Measurements from ENCODE around the gene CBX3.
"Not testable (repeated sequence)": the region's sequence is repeated elsewhere in the genome, so short reads cannot be mapped to it uniquely, and the experiment has no call there.

CBX3 gene

DNA sequence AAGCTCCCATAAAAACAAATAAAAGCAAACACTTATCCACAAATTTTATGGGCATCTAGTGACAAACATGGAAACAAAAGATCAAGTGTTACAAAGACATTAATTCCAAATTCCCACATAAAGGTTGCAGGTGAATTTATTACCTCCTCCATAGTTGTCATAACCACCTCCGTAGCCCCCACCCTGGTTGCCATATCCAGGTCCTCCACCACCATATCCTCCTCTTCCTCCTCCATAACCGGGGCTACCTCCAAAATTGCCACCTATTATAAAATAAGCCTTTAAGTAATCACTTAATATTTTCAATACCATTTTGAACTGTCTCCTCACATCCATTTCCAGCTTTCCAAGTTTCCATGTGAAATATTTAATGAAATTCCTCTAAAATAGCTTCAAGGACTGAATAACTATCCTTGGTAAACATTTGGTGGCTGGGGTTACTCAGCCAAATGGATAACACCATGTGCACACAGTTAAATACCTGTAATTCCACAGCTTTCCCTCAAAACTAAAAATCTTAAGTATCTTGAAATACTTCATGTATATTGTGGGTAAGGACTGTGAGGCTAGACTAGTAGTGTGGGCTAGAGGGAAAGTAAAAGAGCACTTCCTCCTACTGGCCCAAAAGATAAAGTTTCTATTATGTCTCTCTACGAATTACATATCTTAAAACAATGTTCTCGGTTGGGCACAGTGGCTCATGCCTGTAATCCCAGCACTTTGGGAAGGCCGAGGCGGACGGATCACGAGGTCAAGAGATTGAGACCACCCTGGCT is 7.9 kb upstream of the CBX3 start:
- H3K36me3 ChIP-seq (replicated peaks; ENCODE audit: low read depth, low read length) = peaks cover 80% of the 10 kb centered on the region
- H3K27ac ChIP-seq (ENCODE audit: low read length) = peak overlapping the region; percentile 33; the same call in 1 of the 2 replicates
- H3K4me2 ChIP-seq (ENCODE audit: low read length) = peak overlapping the region; percentile 26
- H3K9me3 ChIP-seq (ENCODE audit: insufficient read depth, low read length) = no peaks in the 10 kb centered on the region
- H3K9ac ChIP-seq (ENCODE audit: low read length) = no peak overlapping the region
- H3K4me1 ChIP-seq (ENCODE audit: low read length) = peaks cover 58% of the 10 kb centered on the region
- peaks cover 96% of the 10 kb centered on the region for H4K20me1 ChIP-seq (ENCODE audit: insufficient read depth, low read length)
- no peak for TF ChIP-seq EZH2phosphoT487 (IDR thresholded peaks at IDR 0.05; ENCODE audit: low read depth)
- TF ChIP-seq, protein P1, sequence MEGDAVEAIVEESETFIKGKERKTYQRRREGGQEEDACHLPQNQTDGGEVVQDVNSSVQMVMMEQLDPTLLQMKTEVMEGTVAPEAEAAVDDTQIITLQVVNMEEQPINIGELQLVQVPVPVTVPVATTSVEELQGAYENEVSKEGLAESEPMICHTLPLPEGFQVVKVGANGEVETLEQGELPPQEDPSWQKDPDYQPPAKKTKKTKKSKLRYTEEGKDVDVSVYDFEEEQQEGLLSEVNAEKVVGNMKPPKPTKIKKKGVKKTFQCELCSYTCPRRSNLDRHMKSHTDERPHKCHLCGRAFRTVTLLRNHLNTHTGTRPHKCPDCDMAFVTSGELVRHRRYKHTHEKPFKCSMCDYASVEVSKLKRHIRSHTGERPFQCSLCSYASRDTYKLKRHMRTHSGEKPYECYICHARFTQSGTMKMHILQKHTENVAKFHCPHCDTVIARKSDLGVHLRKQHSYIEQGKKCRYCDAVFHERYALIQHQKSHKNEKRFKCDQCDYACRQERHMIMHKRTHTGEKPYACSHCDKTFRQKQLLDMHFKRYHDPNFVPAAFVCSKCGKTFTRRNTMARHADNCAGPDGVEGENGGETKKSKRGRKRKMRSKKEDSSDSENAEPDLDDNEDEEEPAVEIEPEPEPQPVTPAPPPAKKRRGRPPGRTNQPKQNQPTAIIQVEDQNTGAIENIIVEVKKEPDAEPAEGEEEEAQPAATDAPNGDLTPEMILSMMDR (IDR thresholded peaks at IDR 0.05; ENCODE audit: low read depth, low read length) = no peak
- no peaks in the 10 kb centered on the region for H3K27me3 ChIP-seq (ENCODE audit: low read depth, low read length)
- no peak overlapping the region for H3K4me3 ChIP-seq (ENCODE audit: low read length)
- H2AFZ ChIP-seq (ENCODE audit: low read depth, low read length) = no peak overlapping the region
- H3K79me2 ChIP-seq (ENCODE audit: low read length) = peaks cover 93% of the 10 kb centered on the region

DNA sequence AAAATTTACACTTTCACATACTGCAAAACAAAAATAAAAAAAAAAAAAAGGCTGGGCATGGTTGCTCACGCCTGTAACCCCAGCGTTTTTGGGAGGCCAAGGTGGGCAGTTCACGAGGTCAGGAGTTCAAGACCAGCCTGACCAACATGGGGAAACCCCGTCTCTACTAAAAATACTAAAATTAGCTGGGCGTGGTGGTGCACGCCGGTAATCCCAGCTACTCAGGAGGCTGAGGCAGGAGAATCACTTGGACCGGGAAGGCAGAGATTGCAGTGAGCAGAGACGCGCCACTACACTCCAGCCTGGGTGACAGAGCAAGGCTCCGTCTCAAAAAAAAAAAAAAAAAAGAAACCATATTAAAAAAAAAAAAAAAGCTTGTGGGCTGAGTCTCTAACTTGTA is 6.8 kb upstream of the CBX3 start:
- H3K9ac ChIP-seq (ENCODE audit: low read length); H2AFZ ChIP-seq (ENCODE audit: low read depth, low read length); H3K27me3 ChIP-seq (ENCODE audit: low read depth, low read length); H3K9me3 ChIP-seq (ENCODE audit: insufficient read depth, low read length); H3K4me3 ChIP-seq (ENCODE audit: low read length): not testable (repeated sequence)
- peak overlapping the region; percentile 33; the same call in 1 of the 2 replicates for H3K27ac ChIP-seq (ENCODE audit: low read length)
- H3K79me2 ChIP-seq (ENCODE audit: low read length) = peaks cover 96% of the 10 kb centered on the region
- H3K36me3 ChIP-seq (replicated peaks; ENCODE audit: low read depth, low read length) = peaks cover 80% of the 10 kb centered on the region
- peaks cover 57% of the 10 kb centered on the region for H3K4me1 ChIP-seq (ENCODE audit: low read length)
- H3K4me2 ChIP-seq (ENCODE audit: low read length) = peak overlapping the region; percentile 30; the same call in 1 of the 2 replicates
- peaks cover 96% of the 10 kb centered on the region for H4K20me1 ChIP-seq (ENCODE audit: insufficient read depth, low read length)

DNA sequence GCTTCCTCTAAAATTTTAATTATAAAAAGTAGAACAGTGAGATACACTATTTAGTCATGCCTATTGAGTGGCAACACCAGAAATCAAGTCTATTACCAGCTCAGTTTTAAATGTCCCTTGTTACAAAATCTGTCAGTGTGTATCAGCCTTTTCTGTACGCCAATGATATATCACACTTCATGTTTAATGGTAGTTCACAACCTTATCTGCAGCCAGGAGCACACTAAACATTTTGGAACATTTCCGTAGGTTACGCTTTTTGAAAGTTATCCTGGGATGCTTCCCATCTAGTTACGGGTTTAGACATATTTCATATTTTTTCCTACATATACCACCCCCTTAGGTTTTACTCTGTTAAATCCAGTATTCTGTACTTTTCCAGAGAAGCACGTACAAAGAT is 6.4 kb upstream of the CBX3 start:
- peak overlapping the region; percentile 30 for H3K4me2 ChIP-seq (ENCODE audit: low read length)
- H3K79me2 ChIP-seq (ENCODE audit: low read length) = peaks cover 98% of the 10 kb centered on the region
- H3K9ac ChIP-seq (ENCODE audit: low read length) = no peak overlapping the region
- peaks cover 93% of the 10 kb centered on the region for H4K20me1 ChIP-seq (ENCODE audit: insufficient read depth, low read length)
- TF ChIP-seq, protein P1 (IDR thresholded peaks at IDR 0.05; ENCODE audit: low read depth, low read length) = no peak
- TF ChIP-seq EZH2phosphoT487 (IDR thresholded peaks at IDR 0.05; ENCODE audit: low read depth) = no peak
- H3K4me1 ChIP-seq (ENCODE audit: low read length) = peaks cover 56% of the 10 kb centered on the region
- H3K9me3 ChIP-seq (ENCODE audit: insufficient read depth, low read length) = no peaks in the 10 kb centered on the region
- no peaks in the 10 kb centered on the region for H3K27me3 ChIP-seq (ENCODE audit: low read depth, low read length)
- H3K36me3 ChIP-seq (replicated peaks; ENCODE audit: low read depth, low read length) = peaks cover 79% of the 10 kb centered on the region
- peak overlapping the region; percentile 5; the same call in 1 of the 2 replicates for H3K4me3 ChIP-seq (ENCODE audit: low read length)
- H3K27ac ChIP-seq (ENCODE audit: low read length) = no peak overlapping the region
- no peak overlapping the region for H2AFZ ChIP-seq (ENCODE audit: low read depth, low read length)

DNA sequence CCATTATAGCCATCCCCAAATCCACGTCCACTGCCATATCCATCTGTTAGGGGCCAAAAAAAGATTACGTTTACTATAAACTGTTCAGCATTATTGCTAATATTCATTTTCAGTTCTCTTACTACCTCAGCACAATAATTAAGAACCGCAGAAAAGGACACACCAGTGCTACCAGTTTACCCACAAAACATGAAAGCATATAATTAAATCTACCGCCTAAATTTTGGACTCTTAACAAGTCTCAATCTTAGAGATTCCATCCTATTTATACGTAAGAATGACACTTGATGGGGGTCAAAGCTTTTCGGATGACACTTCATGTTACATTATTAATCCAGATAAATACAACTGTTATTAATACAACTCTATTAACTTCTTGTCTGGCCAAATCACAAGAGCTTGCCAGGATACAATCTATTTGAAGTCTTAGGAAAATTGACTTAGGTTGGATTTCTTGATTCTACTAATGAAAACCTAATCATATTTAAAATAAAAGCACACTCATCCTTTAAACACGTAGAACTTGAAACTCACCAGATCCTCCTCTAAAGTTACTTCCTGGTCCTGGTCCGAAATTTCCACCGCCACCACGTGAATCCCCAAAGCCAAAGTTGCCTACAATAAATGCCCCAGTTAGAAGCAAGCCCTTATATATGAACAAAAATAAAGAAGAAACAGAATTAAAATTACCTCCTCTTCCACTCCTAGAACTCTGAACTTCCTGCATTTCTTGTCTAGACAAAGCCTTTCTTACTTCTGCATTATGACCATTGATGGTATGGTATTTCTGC is 5.5 kb upstream of the CBX3 start:
- Histone ChIP-seq H2AFZ (ENCODE audit: low read depth, low read length) (no peak overlapping the region), H4K20me1 (ENCODE audit: insufficient read depth, low read length) (peaks cover 84% of the 10 kb centered on the region), H3K36me3 (replicated peaks; ENCODE audit: low read depth, low read length) (peaks cover 70% of the 10 kb centered on the region), H3K4me2 (ENCODE audit: low read length) (peak overlapping the region; percentile 84), H3K27me3 (ENCODE audit: low read depth, low read length) (no peaks in the 10 kb centered on the region), H3K79me2 (ENCODE audit: low read length) (peaks cover 94% of the 10 kb centered on the region), H3K4me1 (ENCODE audit: low read length) (peaks cover 56% of the 10 kb centered on the region), H3K9ac (ENCODE audit: low read length) (no peak overlapping the region), H3K9me3 (ENCODE audit: insufficient read depth, low read length) (no peaks in the 10 kb centered on the region), H3K27ac (ENCODE audit: low read length) (peak overlapping the region; percentile 100), H3K4me3 (ENCODE audit: low read length) (peak overlapping the region; percentile 98)
- TF ChIP-seq, protein P1 (IDR thresholded peaks at IDR 0.05; ENCODE audit: low read depth, low read length) = no peak
- TF ChIP-seq EZH2phosphoT487 (IDR thresholded peaks at IDR 0.05; ENCODE audit: low read depth) = no peak
